T-cell (primary cell): Measurements from ENCODE around the gene MSMP. TPM values are rescaled to one million over a fixed set of nuclear protein-coding genes. Genes with fewer than 3 reads are reported as not detected.

Source experiments
- ATAC-seq, 4 experiments: fragments of 200-7000 bp in 3 of 4; fragments of 150-1000 bp in 1 of 4; cut with Tn5 transposase; replicated peaks in 1 of 4; 1 replicate in 3 of 4; 2 replicates in 1 of 4; pipeline ENCODE4 v1.10.0; 2021; ENCODE audit warnings: moderate library complexity in 3 of 4, mild to moderate bottlenecking in 2 of 4, moderate number of reproducible peaks in 1 of 4
- CTCF ChIA-PET, 2 donors: fragments of 300-600 bp; sonication (Branson Sonifier 250); formaldehyde crosslinking; loops; one replicate each; lab custom pipeline; 2022; ENCODE audit warnings: antibody characterized with exemption in 2 of 2; lab: Charles Lee
- POLR2A ChIA-PET, 2 donors: fragments of 300-600 bp; sonication (Branson Sonifier 250); formaldehyde crosslinking; loops; one replicate each; lab custom pipeline; 2022; ENCODE audit warnings: antibody characterized with exemption in 2 of 2; lab: Charles Lee
- DNase-seq, 35 experiments: peaks; one replicate each; pipeline versions ENCODE4 v3.0.0 to v3.0.0-alpha.2; 2013 to 2023
- H3K27ac ChIP-seq: one replicate; pipeline ENCODE4 v1.5.1; 2013; ENCODE audit warnings: low read length
- H3K27me3 ChIP-seq, 2 experiments: replicated peaks in 1 of 2; 1 replicate in 1 of 2; 2 replicates in 1 of 2; pipeline versions ENCODE4 v1.6.1 to v1.7.0; 2013; ENCODE audit warnings: low read length in 1 of 2, mixed read lengths in 1 of 2; ENCODE audit not compliant: control insufficient read depth in 2 of 2, insufficient read depth in 2 of 2; ENCODE audit errors: extremely low read depth in 1 of 2
- H3K36me3 ChIP-seq, 2 donors: 1 replicate in 1 of 2; 2 replicates in 1 of 2; pipeline versions ENCODE4 v1.6.1 to v1.7.0; 2013; ENCODE audit warnings: low read length in 1 of 2; ENCODE audit not compliant: control insufficient read depth in 2 of 2, insufficient read depth in 1 of 2; ENCODE audit errors: extremely low read depth in 1 of 2
- H3K4me1 ChIP-seq, 2 experiments: 1 replicate in 1 of 2; 2 replicates in 1 of 2; pipeline versions ENCODE4 v1.6.1 to v1.7.0; 2013; ENCODE audit warnings: low read length in 2 of 2, mixed read lengths in 1 of 2; ENCODE audit not compliant: insufficient read depth in 2 of 2, control insufficient read depth in 1 of 2; ENCODE audit errors: extremely low read depth in 1 of 2
- H3K4me3 ChIP-seq, 2 donors: 1 replicate in 1 of 2; 2 replicates in 1 of 2; pipeline versions ENCODE4 v1.5.1 to v1.7.0; 2013; ENCODE audit warnings: mild to moderate bottlenecking in 2 of 2, low read length in 1 of 2, moderate library complexity in 1 of 2; ENCODE audit not compliant: control insufficient read depth in 1 of 2; ENCODE audit errors: extremely low read depth in 1 of 2
- H3K9me3 ChIP-seq: 2 replicates; pipeline ENCODE4 v1.7.0; 2013
- H3K27ac Mint-ChIP-seq, 2 donors: one replicate each; pipeline ENCODE4 v1.8.0; 2020 to 2021; ENCODE audit warnings: mild to moderate bottlenecking in 2 of 2, mixed read lengths in 2 of 2
- H3K27me3 Mint-ChIP-seq, 2 donors: one replicate each; pipeline ENCODE4 v1.8.0; 2021 to 2022; ENCODE audit warnings: mixed read lengths in 2 of 2
- H3K36me3 Mint-ChIP-seq: one replicate; pipeline ENCODE4 v1.8.0; 2021; ENCODE audit warnings: mixed read lengths
- H3K4me1 Mint-ChIP-seq, 3 donors: one replicate each; pipeline ENCODE4 v1.8.0; 2020 to 2022; ENCODE audit warnings: mixed read lengths in 3 of 3, mild to moderate bottlenecking in 1 of 3
- H3K4me3 Mint-ChIP-seq, 3 donors: one replicate each; pipeline ENCODE4 v1.8.0; 2020 to 2022; ENCODE audit warnings: mild to moderate bottlenecking in 3 of 3, mixed read lengths in 3 of 3, moderate library complexity in 3 of 3
- H3K9me3 Mint-ChIP-seq, 3 donors: one replicate each; pipeline ENCODE4 v1.8.0; 2020 to 2022; ENCODE audit warnings: mixed read lengths in 3 of 3
- WGBS: methylation state at CpG from one replicate; pipeline ENCODE4 v1.1.5; 2013; ENCODE audit warnings: missing lambda C conversion rate; ENCODE audit not compliant: insufficient coverage; 5-methylcytosine and 5-hydroxymethylcytosine counted together
- total RNA-seq, 35 experiments: library from RNA in 6 of 35; stranded (reverse) in 6 of 35; fragments of 120-200 nt in 1 of 35; gene quantifications; one replicate each; pipeline versions ENCODE4 v1.2.1 to v1.2.4 and lab custom pipeline; 2013 to 2026

Gene MSMP
- total RNA-seq, 5 donors from 2014 or later (not counting 1 experiment from before 2014, with no cell fraction given), result 1.6 to 5.1 (median 1.6) TPM; not detected in 2

DNA sequence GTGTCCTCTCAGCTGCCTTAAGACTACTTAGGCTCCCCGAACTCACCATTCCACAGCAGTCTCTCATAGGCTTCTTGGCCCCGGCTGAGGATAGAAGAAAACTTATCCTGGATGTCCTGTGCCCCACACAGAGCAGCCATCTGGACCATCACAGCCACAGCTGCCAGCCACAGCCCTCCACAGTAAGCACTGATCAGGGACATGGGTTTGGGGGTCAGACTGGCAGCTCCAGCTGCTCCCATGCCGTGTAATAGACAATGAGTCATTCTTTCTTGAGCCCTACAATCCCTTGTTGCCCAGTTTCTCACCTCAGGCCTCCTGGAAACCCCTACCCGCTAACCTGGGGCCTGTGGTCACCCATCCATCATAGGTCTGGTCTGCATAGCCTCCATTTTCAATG, 15.9 kb downstream of the MSMP start:
- Mint-ChIP-seq H3K4me3 (no peak overlapping the region), H3K4me1 (peaks cover 28 to 37% (median 35%) of the 10 kb centered on the region in 3 donors), H3K36me3 (peaks cover 55% of the 10 kb centered on the region), H3K9me3 (no peaks in the 10 kb centered on the region), H3K27ac (no peak overlapping the region), H3K27me3 (no peaks in the 10 kb centered on the region)
- H3K36me3 ChIP-seq, result peaks cover 19 to 72% of the 10 kb centered on the region in 2 donors
- POLR2A ChIA-PET, result no interaction called here
- no peak overlapping the region for H3K27ac ChIP-seq
- H3K4me1 ChIP-seq, result peaks cover 6 to 28% of the 10 kb centered on the region in 2 experiments
- ATAC-seq (no peak), DNase-seq (no peak)
- CTCF ChIA-PET, result interaction anchor here (0.6 to 3.4 kb wide), 4 partner anchors 10 to 1076 kb away, joined by 3 to 13 read pairs (median 4); partner anchors contain the start of genes GBA2 (in 1 of the 2) and RGP1 (in 1 of the 2)
- no peaks in the 10 kb centered on the region for H3K27me3 ChIP-seq
- WGBS, result 93% methylated on average over 4 of the region's 4 CpGs
- no peaks in the 10 kb centered on the region for H3K9me3 ChIP-seq
- H3K4me3 ChIP-seq, result no peak overlapping the region

DNA sequence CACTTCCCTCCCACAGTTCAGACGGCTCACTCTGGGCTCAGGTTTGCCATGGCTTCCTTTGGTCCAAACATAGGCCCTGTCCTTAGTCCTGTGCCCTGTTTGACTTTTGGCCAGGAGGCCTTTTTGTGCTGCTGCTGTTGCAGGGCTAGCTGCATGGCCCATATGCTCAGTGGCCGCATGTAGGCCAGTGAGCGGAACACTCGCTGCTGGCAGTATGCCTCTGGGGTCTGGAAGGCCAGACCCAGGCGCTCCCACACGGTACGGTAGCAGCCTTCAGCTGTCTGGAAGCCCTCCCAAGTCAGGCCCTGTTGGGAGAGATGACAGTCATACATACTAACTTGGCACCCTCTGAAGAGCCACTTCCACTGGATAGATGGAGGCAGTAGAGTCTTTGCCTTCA, 16.9 kb downstream of the MSMP start:
- H3K27me3 ChIP-seq, result no peaks in the 10 kb centered on the region
- Mint-ChIP-seq H3K36me3 (peaks cover 46% of the 10 kb centered on the region), H3K4me3 (no peak overlapping the region), H3K27me3 (no peaks in the 10 kb centered on the region), H3K9me3 (no peaks in the 10 kb centered on the region), H3K27ac (no peak overlapping the region), H3K4me1 (peaks cover 25 to 40% (median 38%) of the 10 kb centered on the region in 3 donors)
- CTCF ChIA-PET, result interaction anchor here (1.1 to 3.4 kb wide), 3 partner anchors 11 to 72 kb away, joined by 3 to 13 read pairs (median 4); partner anchors contain the start of genes ARHGEF39 (in 1 of the 2), GBA2 (in 1 of the 2) and RGP1 (in 1 of the 2)
- ATAC-seq (no peak), DNase-seq (no peak)
- H3K36me3 ChIP-seq, result peaks cover 19 to 64% of the 10 kb centered on the region in 2 donors
- POLR2A ChIA-PET, result no interaction called here
- no peak overlapping the region for H3K27ac ChIP-seq
- peaks cover 9 to 34% of the 10 kb centered on the region in 2 experiments for H3K4me1 ChIP-seq
- H3K9me3 ChIP-seq, result no peaks in the 10 kb centered on the region
- WGBS, result 97% methylated on average over 3 of the region's 7 CpGs
- no peak overlapping the region for H3K4me3 ChIP-seq

DNA sequence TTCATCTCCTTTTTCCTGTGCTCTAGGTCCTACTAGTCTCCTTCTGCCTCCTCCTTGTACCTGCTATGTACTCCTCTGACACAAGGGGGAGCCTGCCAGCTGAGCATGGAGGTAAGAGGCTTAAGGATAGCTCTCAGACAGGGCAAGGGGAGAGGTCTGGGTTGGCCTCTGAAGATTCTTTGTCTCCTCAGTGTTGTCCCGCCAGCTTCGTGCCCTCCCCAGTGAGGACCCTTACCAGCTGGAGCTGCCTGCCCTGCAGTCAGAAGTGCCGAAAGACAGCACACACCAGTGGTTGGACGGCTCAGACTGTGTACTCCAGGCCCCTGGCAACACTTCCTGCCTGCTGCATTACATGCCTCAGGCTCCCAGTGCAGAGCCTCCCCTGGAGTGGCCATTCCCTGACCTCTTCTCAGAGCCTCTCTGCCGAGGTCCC, 17.9 kb downstream of the MSMP start:
- Histone ChIP-seq H3K9me3 (no peaks in the 10 kb centered on the region), H3K27me3 (no peaks in the 10 kb centered on the region), H3K36me3 (peaks cover 19 to 61% of the 10 kb centered on the region in 2 donors), H3K4me3 (no peak overlapping the region), H3K4me1 (peaks cover 9 to 30% of the 10 kb centered on the region in 2 experiments), H3K27ac (no peak overlapping the region)
- peak overlapping the region in 1 of 2 donors; percentile 44 for H3K27ac Mint-ChIP-seq
- H3K4me1 Mint-ChIP-seq, result peaks cover 17 to 32% (median 30%) of the 10 kb centered on the region in 3 donors
- 72% methylated on average over 4 of the region's 5 CpGs for WGBS
- DNase-seq (peak; percentile 11 to 81 (median 56)), ATAC-seq (peak in 3 of 4 experiments; percentile 14 to 20 (median 15))
- no peaks in the 10 kb centered on the region for H3K9me3 Mint-ChIP-seq
- CTCF ChIA-PET, result interaction anchor here (0.5 to 3.4 kb wide), 10 partner anchors 12 to 1810 kb away, joined by 3 to 49 read pairs (median 4); partner anchors contain the start of genes GBA2 (in 2 of the 2), RGP1 (in 2 of the 2) and ARHGEF39 (in 1 of the 2)
- H3K4me3 Mint-ChIP-seq, result no peak overlapping the region
- H3K36me3 Mint-ChIP-seq, result peaks cover 42% of the 10 kb centered on the region
- H3K27me3 Mint-ChIP-seq, result no peaks in the 10 kb centered on the region
- POLR2A ChIA-PET, result interaction anchor here in 1 of 2 donors (0.9 kb wide), 1 partner anchor 12 kb away, joined by 3 read pairs; no protein-coding TSS in a partner anchor

DNA sequence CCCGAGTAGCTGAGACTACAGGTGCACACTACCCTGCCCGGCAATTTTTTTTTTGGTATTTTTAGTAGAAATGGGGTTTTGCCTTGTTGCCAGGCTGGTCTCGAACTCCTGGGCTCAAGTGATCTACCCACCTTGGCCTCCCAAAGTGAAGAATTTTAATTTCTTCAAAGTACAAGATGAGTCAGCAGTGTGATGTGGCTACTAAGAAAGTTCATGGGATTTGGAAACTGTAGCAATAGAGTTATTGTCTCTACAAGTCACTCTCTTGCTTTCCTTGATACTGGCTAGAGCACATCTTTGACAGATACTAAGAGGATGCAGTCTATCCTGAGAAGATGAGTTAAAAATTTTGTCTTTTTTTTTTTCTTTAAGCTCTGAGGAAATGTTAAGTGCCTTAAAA, 20.0 kb downstream of the MSMP start:
- no peaks in the 10 kb centered on the region for H3K9me3 Mint-ChIP-seq

DNA sequence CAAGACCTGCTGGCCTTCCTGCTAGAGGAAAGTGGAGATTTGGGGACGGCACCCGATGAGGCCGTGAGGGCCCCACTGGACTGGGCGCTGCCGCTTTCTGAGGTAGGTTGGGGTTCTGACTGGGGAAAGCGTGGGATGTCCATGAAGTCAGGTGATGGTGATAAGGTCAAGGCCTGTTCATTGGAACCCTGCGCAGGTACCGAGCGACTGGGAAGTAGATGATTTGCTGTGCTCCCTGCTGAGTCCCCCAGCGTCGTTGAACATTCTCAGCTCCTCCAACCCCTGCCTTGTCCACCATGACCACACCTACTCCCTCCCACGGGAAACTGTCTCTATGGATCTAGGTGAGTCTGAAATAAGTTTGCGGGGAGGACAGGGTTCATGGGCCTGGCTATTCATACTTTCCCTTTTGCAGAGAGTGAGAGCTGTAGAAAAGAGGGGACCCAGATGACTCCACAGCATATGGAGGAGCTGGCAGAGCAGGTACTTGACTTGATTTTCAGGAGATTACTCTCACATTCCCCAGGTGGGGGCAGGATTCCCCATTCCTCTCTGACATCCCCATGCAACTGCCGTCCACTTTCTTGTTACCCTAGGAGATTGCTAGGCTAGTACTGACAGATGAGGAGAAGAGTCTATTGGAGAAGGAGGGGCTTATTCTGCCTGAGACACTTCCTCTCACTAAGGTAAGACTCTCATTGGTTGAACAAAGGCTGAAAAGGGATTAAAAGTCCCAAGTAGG, 21.1 kb downstream of the MSMP start:
- Mint-ChIP-seq H3K9me3 (no peaks in the 10 kb centered on the region), H3K4me1 (peaks cover 17 to 31% (median 30%) of the 10 kb centered on the region in 3 donors), H3K27me3 (no peaks in the 10 kb centered on the region), H3K4me3 (peak overlapping the region in 1 of 3 donors; percentile 95), H3K36me3 (peaks cover 15% of the 10 kb centered on the region), H3K27ac (peak overlapping the region; percentile 94 to 95)
- Histone ChIP-seq H3K36me3 (peaks cover 12 to 32% of the 10 kb centered on the region in 2 donors), H3K4me3 (peak overlapping the region; percentile 94 to 97), H3K9me3 (no peaks in the 10 kb centered on the region), H3K27me3 (no peaks in the 10 kb centered on the region), H3K4me1 (peaks cover 39 to 61% of the 10 kb centered on the region in 2 experiments), H3K27ac (peak overlapping the region; percentile 95)
- ATAC-seq, result no peak
- 4% methylated on average over 6 of the region's 14 CpGs for WGBS
- CTCF ChIA-PET, result interaction anchor here (0.6 to 2.9 kb wide), 10 partner anchors 16 to 129 kb away, joined by 3 to 26 read pairs (median 4); partner anchors contain the start of genes CCDC107 (in 1 of the 2), GBA2 (in 1 of the 2), HINT2 (in 1 of the 2) and RGP1 (in 1 of the 2)
- POLR2A ChIA-PET, result no interaction called here
- peak in 5 of 35 experiments; percentile 8 to 46 (median 12) for DNase-seq

More for the DNA sequence above, 20.0 kb downstream of the MSMP start:
- no peak for DNase-seq
- H3K4me1 ChIP-seq, result peaks cover 29 to 51% of the 10 kb centered on the region in 2 experiments
- Mint-ChIP-seq H3K27me3 (no peaks in the 10 kb centered on the region), H3K4me3 (no peak overlapping the region), H3K27ac (peak overlapping the region in 1 of 2 donors; percentile 28), H3K4me1 (peaks cover 17 to 31% (median 30%) of the 10 kb centered on the region in 3 donors), H3K36me3 (peaks cover 26% of the 10 kb centered on the region)
- no peaks in the 10 kb centered on the region for H3K27me3 ChIP-seq
- POLR2A ChIA-PET, result no interaction called here
- ATAC-seq, result no peak
- no peaks in the 10 kb centered on the region for H3K9me3 ChIP-seq
- H3K4me3 ChIP-seq, result no peak overlapping the region
- CTCF ChIA-PET, result interaction anchor here (0.6 to 2.9 kb wide), 6 partner anchors 14 to 76 kb away, joined by 3 to 49 read pairs (median 4); partner anchors contain the start of genes CCDC107 (in 1 of the 2), GBA2 (in 1 of the 2), MSMP (in 1 of the 2) and RGP1 (in 1 of the 2)
- H3K36me3 ChIP-seq, result peaks cover 12 to 44% of the 10 kb centered on the region in 2 donors
- WGBS, result 100% methylated on average over 1 of the region's 3 CpGs
- H3K27ac ChIP-seq, result no peak overlapping the region
